GM23338 (cell line): ENCODE data around the gene DUSP7.

Experiments
- CTCF ChIP-seq, 2 experiments: fragments of 200-600 bp in 1 of 2; sonication (generic) in 1 of 2; conservative IDR thresholded peaks; 2 replicates each; pipeline versions ENCODE4 v1.5.1 to v1.6.1; 2016 to 2017; ENCODE audit warnings: antibody characterized with exemption in 2 of 2, low read depth in 2 of 2, mild to moderate bottlenecking in 2 of 2, moderate library complexity in 1 of 2
- REST ChIP-seq: IDR thresholded peaks from one replicate; pipeline ENCODE4 v1.6.1; 2018; ENCODE audit warnings: antibody characterized with exemption; ENCODE audit not compliant: unreplicated experiment

- TF ChIP-seq CTCF (conservative IDR thresholded peaks at IDR 0.05; ENCODE audit: low read depth in 2 of 2) = no peak
- no peak for TF ChIP-seq REST
These were observed 26.6 kb upstream of the DUSP7 start for GRCh38 chr3:52082951-52083350.
